ENCODE measurements around the gene CASZ1. TPM values are rescaled to one million over a fixed set of nuclear protein-coding genes. Genes with fewer than 3 reads are reported as not detected.

Gene CASZ1
- total RNA-seq, 1 donor from 2014 or later, result 4.0 TPM

DNA sequence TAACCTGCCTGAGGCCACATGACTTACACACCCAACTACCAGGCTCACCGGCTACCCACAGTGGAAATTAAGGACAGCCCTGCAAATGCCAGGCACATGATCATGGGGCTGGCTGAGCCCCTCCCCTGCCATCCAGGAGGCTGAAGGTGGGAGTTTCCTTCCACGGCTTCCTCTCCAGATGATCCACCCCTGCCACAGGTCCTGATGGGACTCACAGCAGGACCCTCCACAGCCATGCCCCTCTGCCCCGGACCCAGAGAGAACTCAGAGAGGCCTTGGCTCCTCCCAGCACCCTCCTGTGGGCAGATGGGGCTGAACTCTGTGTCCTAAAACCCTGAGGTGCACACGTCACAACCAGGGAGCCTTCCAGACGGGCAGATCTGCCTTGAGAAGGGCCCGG lies 29.1 kb upstream of the CASZ1 start:
- no peaks in the 10 kb centered on the region for H3K9me3 ChIP-seq (ENCODE audit: insufficient read depth, low read depth, low read length)
- H4K20me1 ChIP-seq (ENCODE audit: insufficient read depth, low read length), result no peaks in the 10 kb centered on the region
- H3K79me2 ChIP-seq (ENCODE audit: insufficient read depth, low read length), result no peaks in the 10 kb centered on the region
- DNase-seq (ENCODE audit: low read depth), result no peak
- no peak overlapping the region for H3K9ac ChIP-seq (ENCODE audit: low read length)
- H3K27me3 ChIP-seq (ENCODE audit: insufficient read depth, low read length), result peaks cover 6% of the 10 kb centered on the region
- no peak overlapping the region for H3K4me3 ChIP-seq (ENCODE audit: insufficient read depth, low read depth, low read length)
- no peaks in the 10 kb centered on the region for H3K36me3 Mint-ChIP-seq (ENCODE audit: low read depth, unreplicated experiment)
- H3K27me3 Mint-ChIP-seq (ENCODE audit: low read depth, unreplicated experiment), result peaks cover 30% of the 10 kb centered on the region
- no peak overlapping the region for H2AFZ ChIP-seq (ENCODE audit: low read depth, low read length)
- no peak for FAIRE-seq
- peaks cover 14% of the 10 kb centered on the region for H3K4me1 Mint-ChIP-seq (ENCODE audit: low read depth, unreplicated experiment)
- H3K4me2 ChIP-seq (ENCODE audit: low read length), result no peak overlapping the region
- no peaks in the 10 kb centered on the region for H3K9me3 Mint-ChIP-seq (ENCODE audit: unreplicated experiment)
- H3K4me1 ChIP-seq (ENCODE audit: insufficient read depth, low read length), result peaks cover 8% of the 10 kb centered on the region
- H3K4me3 Mint-ChIP-seq (ENCODE audit: unreplicated experiment), result no peak overlapping the region
- H3K36me3 ChIP-seq (ENCODE audit: insufficient read depth, low read length), result no peaks in the 10 kb centered on the region
- no peak overlapping the region for H3K27ac Mint-ChIP-seq (ENCODE audit: unreplicated experiment)
- H3K27ac ChIP-seq (ENCODE audit: low read depth, low read length), result no peak overlapping the region
- TF ChIP-seq EZH2 (IDR thresholded peaks at IDR 0.05; ENCODE audit: insufficient read depth, low read length), result no peak
- TF ChIP-seq, protein P1, sequence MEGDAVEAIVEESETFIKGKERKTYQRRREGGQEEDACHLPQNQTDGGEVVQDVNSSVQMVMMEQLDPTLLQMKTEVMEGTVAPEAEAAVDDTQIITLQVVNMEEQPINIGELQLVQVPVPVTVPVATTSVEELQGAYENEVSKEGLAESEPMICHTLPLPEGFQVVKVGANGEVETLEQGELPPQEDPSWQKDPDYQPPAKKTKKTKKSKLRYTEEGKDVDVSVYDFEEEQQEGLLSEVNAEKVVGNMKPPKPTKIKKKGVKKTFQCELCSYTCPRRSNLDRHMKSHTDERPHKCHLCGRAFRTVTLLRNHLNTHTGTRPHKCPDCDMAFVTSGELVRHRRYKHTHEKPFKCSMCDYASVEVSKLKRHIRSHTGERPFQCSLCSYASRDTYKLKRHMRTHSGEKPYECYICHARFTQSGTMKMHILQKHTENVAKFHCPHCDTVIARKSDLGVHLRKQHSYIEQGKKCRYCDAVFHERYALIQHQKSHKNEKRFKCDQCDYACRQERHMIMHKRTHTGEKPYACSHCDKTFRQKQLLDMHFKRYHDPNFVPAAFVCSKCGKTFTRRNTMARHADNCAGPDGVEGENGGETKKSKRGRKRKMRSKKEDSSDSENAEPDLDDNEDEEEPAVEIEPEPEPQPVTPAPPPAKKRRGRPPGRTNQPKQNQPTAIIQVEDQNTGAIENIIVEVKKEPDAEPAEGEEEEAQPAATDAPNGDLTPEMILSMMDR (IDR thresholded peaks at IDR 0.05; ENCODE audit: insufficient read depth, low read depth, low read length), result no peak

DNA sequence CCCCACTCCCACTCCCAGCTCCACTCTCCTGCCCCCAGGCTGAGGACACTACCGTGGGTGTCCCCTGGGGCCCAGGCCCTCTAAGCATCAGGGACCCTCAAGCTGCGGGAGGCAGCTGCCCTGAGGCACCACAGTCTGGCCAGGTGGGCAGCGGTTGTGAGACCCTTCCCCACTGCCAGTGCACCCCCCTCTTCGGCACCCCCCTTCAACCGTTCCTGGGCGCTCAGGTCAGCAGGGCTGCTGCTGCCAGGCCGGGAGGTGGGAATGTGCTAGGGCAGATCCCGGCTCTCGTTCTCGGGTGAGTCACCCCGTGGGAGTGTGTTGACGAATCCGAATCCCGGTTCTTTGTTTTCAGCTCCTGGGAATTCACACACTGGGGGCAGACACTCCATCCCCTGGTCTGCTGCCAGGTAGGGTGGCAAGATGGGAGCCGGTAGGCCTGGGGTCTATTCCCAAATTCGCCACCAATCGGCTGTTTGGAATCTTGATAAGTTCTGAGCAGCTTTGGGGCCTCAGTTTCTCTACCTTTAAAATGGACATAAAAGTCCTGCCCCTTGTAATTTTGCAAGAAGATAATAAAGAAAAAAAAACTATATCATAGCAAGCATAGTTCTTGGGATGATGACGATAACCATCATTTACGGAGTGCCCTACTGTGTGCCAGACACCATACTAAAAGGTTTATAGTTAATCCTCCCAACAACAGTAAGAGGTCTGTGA lies 28.5 kb upstream of the CASZ1 start:
- H3K79me2 ChIP-seq (ENCODE audit: insufficient read depth, low read length), result no peaks in the 10 kb centered on the region
- H3K4me2 ChIP-seq (ENCODE audit: low read length), result peak overlapping the region; percentile 74
- H3K9me3 Mint-ChIP-seq (ENCODE audit: unreplicated experiment), result no peaks in the 10 kb centered on the region
- peak; percentile 78 for DNase-seq (ENCODE audit: low read depth)
- H4K20me1 ChIP-seq (ENCODE audit: insufficient read depth, low read length), result no peaks in the 10 kb centered on the region
- no peak overlapping the region for H3K4me3 ChIP-seq (ENCODE audit: insufficient read depth, low read depth, low read length)
- H3K4me1 Mint-ChIP-seq (ENCODE audit: low read depth, unreplicated experiment), result peaks cover 12% of the 10 kb centered on the region
- peak overlapping the region; percentile 11 for H3K27ac ChIP-seq (ENCODE audit: low read depth, low read length)
- peak overlapping the region; percentile 75 for H2AFZ ChIP-seq (ENCODE audit: low read depth, low read length)
- H3K36me3 Mint-ChIP-seq (ENCODE audit: low read depth, unreplicated experiment), result no peaks in the 10 kb centered on the region
- H3K27me3 ChIP-seq (ENCODE audit: insufficient read depth, low read length), result peaks cover 6% of the 10 kb centered on the region
- H3K4me1 ChIP-seq (ENCODE audit: insufficient read depth, low read length), result peaks cover 8% of the 10 kb centered on the region
- no peaks in the 10 kb centered on the region for H3K9me3 ChIP-seq (ENCODE audit: insufficient read depth, low read depth, low read length)
- H3K4me3 Mint-ChIP-seq (ENCODE audit: unreplicated experiment), result no peak overlapping the region
- H3K27ac Mint-ChIP-seq (ENCODE audit: unreplicated experiment), result no peak overlapping the region
- TF ChIP-seq, protein P1 (IDR thresholded peaks at IDR 0.05; ENCODE audit: insufficient read depth, low read depth, low read length), result no peak
- no peak for TF ChIP-seq EZH2 (IDR thresholded peaks at IDR 0.05; ENCODE audit: insufficient read depth, low read length)
- no peak for FAIRE-seq
- H3K27me3 Mint-ChIP-seq (ENCODE audit: low read depth, unreplicated experiment), result peaks cover 28% of the 10 kb centered on the region
- peak overlapping the region; percentile 54 for H3K9ac ChIP-seq (ENCODE audit: low read length)
- no peaks in the 10 kb centered on the region for H3K36me3 ChIP-seq (ENCODE audit: insufficient read depth, low read length)

DNA sequence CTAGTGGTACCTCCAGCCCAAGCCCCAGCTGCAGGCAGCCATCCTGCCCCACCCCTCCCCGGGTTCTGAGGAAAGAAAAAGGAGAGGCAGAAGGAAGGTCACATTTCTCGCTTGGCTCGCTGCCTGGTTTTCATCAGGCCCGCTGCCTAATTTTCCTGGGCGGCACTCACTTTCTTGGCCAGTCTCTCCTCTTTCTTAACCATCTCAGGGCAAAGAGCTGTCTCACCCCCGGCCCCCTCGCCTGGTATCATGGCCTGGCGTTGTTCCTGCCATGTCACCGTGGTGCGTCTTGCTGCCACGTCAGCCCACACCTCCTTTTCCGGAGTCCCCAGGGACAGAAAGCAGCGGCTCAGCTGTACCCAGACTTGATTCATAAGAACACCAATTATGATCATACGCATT lies 26.6 kb upstream of the CASZ1 start:
- no peak overlapping the region for H3K4me3 Mint-ChIP-seq (ENCODE audit: unreplicated experiment)
- no peaks in the 10 kb centered on the region for H3K9me3 Mint-ChIP-seq (ENCODE audit: unreplicated experiment)
- peaks cover 11% of the 10 kb centered on the region for H3K27me3 ChIP-seq (ENCODE audit: insufficient read depth, low read length)
- H3K79me2 ChIP-seq (ENCODE audit: insufficient read depth, low read length), result no peaks in the 10 kb centered on the region
- DNase-seq (ENCODE audit: low read depth) (no peak), FAIRE-seq (no peak)
- no peak overlapping the region for H3K27ac Mint-ChIP-seq (ENCODE audit: unreplicated experiment)
- H3K27ac ChIP-seq (ENCODE audit: low read depth, low read length), result no peak overlapping the region
- no peaks in the 10 kb centered on the region for H3K9me3 ChIP-seq (ENCODE audit: insufficient read depth, low read depth, low read length)
- H3K9ac ChIP-seq (ENCODE audit: low read length), result no peak overlapping the region
- no peaks in the 10 kb centered on the region for H3K36me3 ChIP-seq (ENCODE audit: insufficient read depth, low read length)
- peaks cover 12% of the 10 kb centered on the region for H3K4me1 Mint-ChIP-seq (ENCODE audit: low read depth, unreplicated experiment)
- H2AFZ ChIP-seq (ENCODE audit: low read depth, low read length), result no peak overlapping the region
- H3K4me3 ChIP-seq (ENCODE audit: insufficient read depth, low read depth, low read length), result no peak overlapping the region
- H3K36me3 Mint-ChIP-seq (ENCODE audit: low read depth, unreplicated experiment), result no peaks in the 10 kb centered on the region
- no peak overlapping the region for H3K4me2 ChIP-seq (ENCODE audit: low read length)
- no peaks in the 10 kb centered on the region for H4K20me1 ChIP-seq (ENCODE audit: insufficient read depth, low read length)
- H3K27me3 Mint-ChIP-seq (ENCODE audit: low read depth, unreplicated experiment), result peaks cover 23% of the 10 kb centered on the region
- peaks cover 8% of the 10 kb centered on the region for H3K4me1 ChIP-seq (ENCODE audit: insufficient read depth, low read length)
- TF ChIP-seq, protein P1 (IDR thresholded peaks at IDR 0.05; ENCODE audit: insufficient read depth, low read depth, low read length), result no peak
- TF ChIP-seq EZH2 (IDR thresholded peaks at IDR 0.05; ENCODE audit: insufficient read depth, low read length), result no peak
